Mesendoderm (in vitro differentiated cells): ENCODE measurements around the gene FLNB.

Experiments
- DNase-seq: peaks from one replicate; pipeline ENCODE4 v3.0.0; 2013
- H2AK5ac ChIP-seq: 2 replicates; pipeline ENCODE4 v1.6.1; 2013; ENCODE audit warnings: low read length, inconsistent platforms
- H2BK120ac ChIP-seq: 2 replicates; pipeline ENCODE4 v1.6.1; 2013; ENCODE audit warnings: low read depth, mild to moderate bottlenecking, low read length, moderate library complexity, mixed read lengths
- H2BK15ac ChIP-seq: replicated peaks from 2 replicates; pipeline ENCODE4 v1.6.1; 2013; ENCODE audit warnings: low read depth, mild to moderate bottlenecking, moderate library complexity
- H2BK5ac ChIP-seq: 2 replicates; pipeline ENCODE4 v1.6.1; 2013; ENCODE audit warnings: low read length, inconsistent platforms
- H3K18ac ChIP-seq: 2 replicates; pipeline ENCODE4 v1.6.1; 2013; ENCODE audit warnings: mild to moderate bottlenecking, low read length, mixed read lengths
- H3K23ac ChIP-seq: one replicate; pipeline ENCODE4 v1.6.1; 2013; ENCODE audit warnings: low read length
- H3K27ac ChIP-seq: 2 replicates; pipeline ENCODE4 v1.5.1; 2013; ENCODE audit warnings: low read depth, mild to moderate bottlenecking, inconsistent platforms, low read length, moderate library complexity
- H3K27me3 ChIP-seq: 2 replicates; pipeline ENCODE4 v1.6.1; 2013; ENCODE audit warnings: low read length, control low read depth, mild to moderate bottlenecking, inconsistent platforms; ENCODE audit not compliant: insufficient read depth, poor library complexity
- H3K36me3 ChIP-seq: 2 replicates; pipeline ENCODE4 v1.6.1; 2013; ENCODE audit warnings: low read length, inconsistent platforms; ENCODE audit not compliant: control insufficient read depth, insufficient read depth
- H3K4ac ChIP-seq: one replicate; pipeline ENCODE4 v1.6.1; 2013; ENCODE audit warnings: low read depth, mild to moderate bottlenecking, low read length, moderate library complexity
- H3K4me1 ChIP-seq: 2 replicates; pipeline ENCODE4 v1.6.1; 2013; ENCODE audit warnings: low read depth, low read length, inconsistent platforms; ENCODE audit not compliant: control insufficient read depth
- H3K4me2 ChIP-seq: 2 replicates; pipeline ENCODE4 v1.6.1; 2013; ENCODE audit warnings: low read length
- H3K4me3 ChIP-seq: 2 replicates; pipeline ENCODE4 v1.5.1; 2013; ENCODE audit warnings: mild to moderate bottlenecking, low read length
- H3K56ac ChIP-seq: one replicate; pipeline ENCODE4 v1.6.1; 2013; ENCODE audit warnings: low read length
- H3K79me1 ChIP-seq: 2 replicates; pipeline ENCODE4 v1.6.1; 2013; ENCODE audit warnings: low read length, inconsistent platforms
- H3K79me2 ChIP-seq: 2 replicates; pipeline ENCODE4 v1.6.1; 2013; ENCODE audit warnings: mild to moderate bottlenecking, low read length; ENCODE audit not compliant: control insufficient read depth, insufficient read depth
- H3K9ac ChIP-seq: 2 replicates; pipeline ENCODE4 v1.6.1; 2013; ENCODE audit warnings: low read length, inconsistent platforms
- H4K5ac ChIP-seq: one replicate; pipeline ENCODE4 v1.6.1; 2013; ENCODE audit warnings: low read length
- H4K8ac ChIP-seq: one replicate; pipeline ENCODE4 v1.6.1; 2013; ENCODE audit warnings: low read depth, mild to moderate bottlenecking, control low read depth, low read length, moderate library complexity
- WGBS: extraction: QIAGEN DNeasy Blood & Tissue Kit; methylation state at CpG from one replicate; pipeline ENCODE4 v1.1.7; 2013; ENCODE audit warnings: low lambda C conversion rate, missing lambda C conversion rate; ENCODE audit not compliant: insufficient coverage; ENCODE audit errors: extremely low coverage; 5-methylcytosine and 5-hydroxymethylcytosine counted together

The FLNB gene

GRCh38 chr3:58189691-58190090, 181.5 kb downstream of the FLNB start:
- Histone ChIP-seq H4K5ac (no peak overlapping the region), H3K36me3 (no peaks in the 10 kb centered on the region), H2BK120ac (no peak overlapping the region), H4K8ac (no peak overlapping the region), H3K18ac (no peak overlapping the region), H3K27me3 (no peaks in the 10 kb centered on the region), H3K4me3 (no peak overlapping the region), H3K27ac (no peak overlapping the region), H3K23ac (no peak overlapping the region), H2AK5ac (no peak overlapping the region), H3K4me2 (no peak overlapping the region), H3K79me1 (no peaks in the 10 kb centered on the region), H3K79me2 (no peaks in the 10 kb centered on the region), H2BK15ac (no peak overlapping the region), H3K9ac (no peak overlapping the region), H3K4me1 (no peaks in the 10 kb centered on the region), H3K56ac (no peak overlapping the region), H3K4ac (no peak overlapping the region), H2BK5ac (no peak overlapping the region)
- DNase-seq: no peak
- WGBS: no CpG with 5 or more reads among the region's 5 CpGs

- no peak overlapping the region for H4K8ac ChIP-seq
- no peak overlapping the region for H3K9ac ChIP-seq
- no peaks in the 10 kb centered on the region for H3K27me3 ChIP-seq
- no peaks in the 10 kb centered on the region for H3K79me2 ChIP-seq
- no peak overlapping the region for H2AK5ac ChIP-seq
- H3K4me1 ChIP-seq: no peaks in the 10 kb centered on the region
- no peak overlapping the region for H3K4me2 ChIP-seq
- no peak overlapping the region for H4K5ac ChIP-seq
- H3K79me1 ChIP-seq: no peaks in the 10 kb centered on the region
- H3K23ac ChIP-seq: no peak overlapping the region
- no peak overlapping the region for H3K27ac ChIP-seq
- no peak overlapping the region for H3K4me3 ChIP-seq
- no peaks in the 10 kb centered on the region for H3K36me3 ChIP-seq
- H2BK15ac ChIP-seq: no peak overlapping the region
- WGBS: no CpG with 5 or more reads among the region's 4 CpGs
- no peak overlapping the region for H3K56ac ChIP-seq
- no peak overlapping the region for H3K18ac ChIP-seq
- no peak overlapping the region for H2BK120ac ChIP-seq
- no peak overlapping the region for H2BK5ac ChIP-seq
- DNase-seq: no peak
- H3K4ac ChIP-seq: no peak overlapping the region
Observed at GRCh38 chr3:58190291-58190690, 182.1 kb downstream of the FLNB start.

- Histone ChIP-seq H2BK15ac (no peak overlapping the region), H3K4me3 (no peak overlapping the region), H3K27ac (no peak overlapping the region), H3K18ac (no peak overlapping the region), H3K4me1 (no peaks in the 10 kb centered on the region), H3K36me3 (no peaks in the 10 kb centered on the region), H3K4me2 (no peak overlapping the region), H2BK120ac (no peak overlapping the region), H3K79me1 (no peaks in the 10 kb centered on the region), H3K9ac (no peak overlapping the region), H3K4ac (no peak overlapping the region), H2BK5ac (no peak overlapping the region), H3K23ac (no peak overlapping the region), H4K8ac (no peak overlapping the region), H4K5ac (no peak overlapping the region), H2AK5ac (no peak overlapping the region), H3K27me3 (no peaks in the 10 kb centered on the region), H3K79me2 (no peaks in the 10 kb centered on the region), H3K56ac (no peak overlapping the region)
- no peak for DNase-seq
- no CpG with 5 or more reads among the region's 4 CpGs for WGBS
Observed at GRCh38 chr3:58190882-58191281, 182.7 kb downstream of the FLNB start.

- Histone ChIP-seq H2BK5ac (no peak overlapping the region), H2BK120ac (no peak overlapping the region), H3K4me3 (no peak overlapping the region), H3K36me3 (no peaks in the 10 kb centered on the region), H3K23ac (no peak overlapping the region), H3K79me2 (no peaks in the 10 kb centered on the region), H3K79me1 (no peaks in the 10 kb centered on the region), H3K4me1 (no peaks in the 10 kb centered on the region), H4K5ac (no peak overlapping the region), H3K56ac (no peak overlapping the region), H3K27ac (no peak overlapping the region), H3K27me3 (no peaks in the 10 kb centered on the region), H2BK15ac (no peak overlapping the region), H4K8ac (no peak overlapping the region), H3K4ac (no peak overlapping the region), H3K9ac (no peak overlapping the region), H3K4me2 (no peak overlapping the region), H2AK5ac (no peak overlapping the region), H3K18ac (no peak overlapping the region)
- WGBS: no CpG with 5 or more reads among the region's 10 CpGs
- DNase-seq: no peak
Observed at GRCh38 chr3:58191361-58191991, 183.3 kb downstream of the FLNB start.

- H3K27me3 ChIP-seq: no peaks in the 10 kb centered on the region
- no CpG with 5 or more reads among the region's 5 CpGs for WGBS
- no peak overlapping the region for H3K27ac ChIP-seq
- no peak overlapping the region for H3K18ac ChIP-seq
- H3K23ac ChIP-seq: no peak overlapping the region
- H3K4me3 ChIP-seq: no peak overlapping the region
- no peak overlapping the region for H4K5ac ChIP-seq
- no peak overlapping the region for H3K4ac ChIP-seq
- H3K4me1 ChIP-seq: no peaks in the 10 kb centered on the region
- no peak overlapping the region for H2AK5ac ChIP-seq
- no peak overlapping the region for H2BK120ac ChIP-seq
- no peak overlapping the region for H3K4me2 ChIP-seq
- H2BK5ac ChIP-seq: no peak overlapping the region
- H3K36me3 ChIP-seq: no peaks in the 10 kb centered on the region
- H3K9ac ChIP-seq: no peak overlapping the region
- H3K79me1 ChIP-seq: no peaks in the 10 kb centered on the region
- no peak overlapping the region for H4K8ac ChIP-seq
- DNase-seq: no peak
- H2BK15ac ChIP-seq: no peak overlapping the region
- H3K79me2 ChIP-seq: no peaks in the 10 kb centered on the region
- no peak overlapping the region for H3K56ac ChIP-seq
Observed at GRCh38 chr3:58192069-58192468, 183.8 kb downstream of the FLNB start.
